SU-DHL-6 (cell line): ENCODE results near the gene C1QTNF1.

Source experiments
- CTCF ChIP-seq: fragments of 200-600 bp; sonication (generic); IDR thresholded peaks from one replicate; pipeline ENCODE4 v1.5.1; 2017; ENCODE audit warnings: antibody characterized with exemption, mild to moderate bottlenecking, low read length, moderate library complexity; ENCODE audit not compliant: insufficient read depth, poor library complexity, severe bottlenecking
- EZH2phosphoT487 ChIP-seq: fragments of 200-600 bp; sonication (generic), shearing (Covaris generic); conservative IDR thresholded peaks from 2 replicates; pipeline ENCODE4 v1.6.1; 2018; ENCODE audit warnings: mild to moderate bottlenecking, antibody characterized with exemption, low read length, moderate library complexity, mixed read lengths

- TF ChIP-seq CTCF, result no peak
- no peak for TF ChIP-seq EZH2phosphoT487
Measured at GRCh38 chr17:79024901-79025737, 1.1 kb downstream of the C1QTNF1 start.
